ENCODE measurements around the gene CACNA1G. TPM values are rescaled to one million over a fixed set of nuclear protein-coding genes. Genes with fewer than 3 reads are reported as not detected.

Gene CACNA1G
- total and polyA plus RNA-seq, 7 donors: 0.02 to 0.24 (median 0.04) TPM; not detected in 2

- Histone ChIP-seq H3K4me3 (no peak overlapping the region), H3K36me3 (ENCODE audit: insufficient read depth in 1 of 2, low read depth in 1 of 2) (no peaks in the 10 kb centered on the region), H3K9me3 (no peaks in the 10 kb centered on the region), H3K27me3 (ENCODE audit: insufficient read depth in 3 of 3, low read length in 2 of 3) (no peaks in the 10 kb centered on the region), H3K27ac (no peak overlapping the region), H3K4me1 (peaks cover 3% of the 10 kb centered on the region)
- DNase-seq (no peak), ATAC-seq (no peak)
- TF ChIP-seq CTCF (IDR thresholded peaks at IDR 0.05): no peak
- intact Hi-C loops (cut with DNase I): no loop called here
- 85 to 91% (median 91%) methylated on average over 9 of the region's 9 CpGs for WGBS, 3 donors
Measured at GRCh38 chr17:50586421-50587247, 26.1 kb downstream of the CACNA1G start.

- no peak overlapping the region for H3K27ac ChIP-seq
- DNase-seq: no peak
- H3K9me3 ChIP-seq: no peaks in the 10 kb centered on the region
- H3K4me3 ChIP-seq: no peak overlapping the region
- intact Hi-C loops (cut with DNase I): no loop called here
- no peaks in the 10 kb centered on the region for H3K36me3 ChIP-seq (ENCODE audit: insufficient read depth in 1 of 2, low read depth in 1 of 2)
- no peak for TF ChIP-seq CTCF (IDR thresholded peaks at IDR 0.05)
- H3K4me1 ChIP-seq: peaks cover 3% of the 10 kb centered on the region
- no peaks in the 10 kb centered on the region for H3K27me3 ChIP-seq (ENCODE audit: insufficient read depth in 3 of 3, low read length in 2 of 3)
- 89 to 92% (median 89%) methylated on average over 9 of the region's 9 CpGs for WGBS, 3 donors
- no peak for ATAC-seq
Measured at GRCh38 chr17:50587571-50587970, 27.1 kb downstream of the CACNA1G start.

GRCh38 chr17:50588391-50589049 lies 28.0 kb downstream of the CACNA1G start:
- WGBS, 3 donors: 73 to 75% (median 73%) methylated on average over 18 of the region's 18 CpGs
- no peak for ATAC-seq
- H3K27ac ChIP-seq: no peak overlapping the region

GRCh38 chr17:50589095-50589705 lies 28.7 kb downstream of the CACNA1G start:
- no peak for DNase-seq
- WGBS, 3 donors: 50 to 57% (median 51%) methylated on average over 10 of the region's 10 CpGs
- no peak overlapping the region for H3K27ac ChIP-seq
- H3K27me3 ChIP-seq (ENCODE audit: insufficient read depth in 3 of 3, low read length in 2 of 3): no peaks in the 10 kb centered on the region
- no peak for TF ChIP-seq CTCF (IDR thresholded peaks at IDR 0.05)
- intact Hi-C loops (cut with DNase I): no loop called here
- no peaks in the 10 kb centered on the region for H3K36me3 ChIP-seq (ENCODE audit: insufficient read depth in 1 of 2, low read depth in 1 of 2)
- ATAC-seq: no peak
- H3K4me3 ChIP-seq: no peak overlapping the region
- H3K9me3 ChIP-seq: no peaks in the 10 kb centered on the region
- peaks cover 3% of the 10 kb centered on the region for H3K4me1 ChIP-seq

More at GRCh38 chr17:50588391-50589049, 28.0 kb downstream of the CACNA1G start:
- TF ChIP-seq CTCF (IDR thresholded peaks at IDR 0.05): no peak
- DNase-seq: no peak
- no peak overlapping the region for H3K4me3 ChIP-seq
- no peaks in the 10 kb centered on the region for H3K9me3 ChIP-seq
- no peaks in the 10 kb centered on the region for H3K36me3 ChIP-seq (ENCODE audit: insufficient read depth in 1 of 2, low read depth in 1 of 2)
- intact Hi-C loops (cut with DNase I): no loop called here
- peaks cover 3% of the 10 kb centered on the region for H3K4me1 ChIP-seq
- no peaks in the 10 kb centered on the region for H3K27me3 ChIP-seq (ENCODE audit: insufficient read depth in 3 of 3, low read length in 2 of 3)

Data from psoas muscle (tissue), 8 donors.